Measurements from ENCODE around the gene ALAS1.

DNA sequence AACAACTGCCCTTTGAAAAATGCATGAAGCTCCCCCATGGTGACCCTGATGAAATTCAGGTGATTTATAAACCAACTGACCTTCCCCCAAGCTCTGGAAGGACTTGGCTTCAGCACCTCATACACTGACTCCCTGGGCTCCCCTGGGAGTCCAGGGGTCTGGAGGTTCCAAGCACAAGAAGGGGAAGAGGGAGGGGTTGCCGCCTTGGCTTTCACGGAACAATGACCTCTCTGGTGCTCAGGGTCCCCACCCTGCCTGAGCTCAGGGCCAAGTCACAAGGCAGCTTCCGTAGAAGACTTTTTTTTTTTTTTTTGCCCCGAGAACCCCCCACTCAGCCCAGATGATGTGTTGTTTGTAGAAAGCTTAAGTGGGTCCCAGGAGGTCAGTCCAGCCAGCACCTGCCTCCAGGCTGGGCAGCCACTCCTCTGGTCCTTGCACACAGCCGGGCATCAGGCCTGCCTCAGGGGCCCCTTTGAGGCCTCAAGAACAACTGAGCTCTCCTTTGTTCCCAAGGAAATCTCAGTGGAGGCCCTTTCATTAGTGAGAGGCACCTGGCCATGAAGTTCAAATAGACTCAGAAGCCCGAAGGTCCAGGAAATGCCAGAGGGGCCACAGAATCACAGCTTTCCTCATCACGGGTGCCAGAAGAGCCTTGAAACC is 14.0 kb upstream of the ALAS1 start:
- TF ChIP-seq, protein P1, sequence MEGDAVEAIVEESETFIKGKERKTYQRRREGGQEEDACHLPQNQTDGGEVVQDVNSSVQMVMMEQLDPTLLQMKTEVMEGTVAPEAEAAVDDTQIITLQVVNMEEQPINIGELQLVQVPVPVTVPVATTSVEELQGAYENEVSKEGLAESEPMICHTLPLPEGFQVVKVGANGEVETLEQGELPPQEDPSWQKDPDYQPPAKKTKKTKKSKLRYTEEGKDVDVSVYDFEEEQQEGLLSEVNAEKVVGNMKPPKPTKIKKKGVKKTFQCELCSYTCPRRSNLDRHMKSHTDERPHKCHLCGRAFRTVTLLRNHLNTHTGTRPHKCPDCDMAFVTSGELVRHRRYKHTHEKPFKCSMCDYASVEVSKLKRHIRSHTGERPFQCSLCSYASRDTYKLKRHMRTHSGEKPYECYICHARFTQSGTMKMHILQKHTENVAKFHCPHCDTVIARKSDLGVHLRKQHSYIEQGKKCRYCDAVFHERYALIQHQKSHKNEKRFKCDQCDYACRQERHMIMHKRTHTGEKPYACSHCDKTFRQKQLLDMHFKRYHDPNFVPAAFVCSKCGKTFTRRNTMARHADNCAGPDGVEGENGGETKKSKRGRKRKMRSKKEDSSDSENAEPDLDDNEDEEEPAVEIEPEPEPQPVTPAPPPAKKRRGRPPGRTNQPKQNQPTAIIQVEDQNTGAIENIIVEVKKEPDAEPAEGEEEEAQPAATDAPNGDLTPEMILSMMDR (IDR thresholded peaks at IDR 0.05): no peak
- TF ChIP-seq POLR2A (IDR thresholded peaks at IDR 0.05) (no peak), POLR2AphosphoS5 (IDR thresholded peaks at IDR 0.05) (no peak)
